Measurements from ENCODE around the gene CACNA2D1.

Gene CACNA2D1

GRCh38 chr7:82081644-82082224 lies 361.8 kb downstream of the CACNA2D1 start:
- no peak for DNase-seq

GRCh38 chr7:82080254-82080927 lies 363.2 kb downstream of the CACNA2D1 start:
- no peak for DNase-seq

GRCh38 chr7:82079527-82079926 lies 364.1 kb downstream of the CACNA2D1 start:
- no peak for DNase-seq

GRCh38 chr7:82078807-82079206 lies 364.8 kb downstream of the CACNA2D1 start:
- DNase-seq: no peak

GRCh38 chr7:82071468-82071867 lies 372.1 kb downstream of the CACNA2D1 start:
- DNase-seq: no peak

- no peak for DNase-seq
Measured at GRCh38 chr7:82067628-82068264, 375.8 kb downstream of the CACNA2D1 start.

- no peak for DNase-seq
Measured at GRCh38 chr7:82057476-82057875, 386.1 kb downstream of the CACNA2D1 start.

GRCh38 chr7:82056282-82056681 lies 387.3 kb downstream of the CACNA2D1 start:
- DNase-seq: no peak

- DNase-seq: no peak
Measured at GRCh38 chr7:82054544-82054943, 389.0 kb downstream of the CACNA2D1 start.

- no peak for DNase-seq
Measured at GRCh38 chr7:82053453-82054032, 390.0 kb downstream of the CACNA2D1 start.

GRCh38 chr7:82051601-82052000 lies 392.0 kb downstream of the CACNA2D1 start:
- DNase-seq: no peak

GRCh38 chr7:82050792-82051191 lies 392.8 kb downstream of the CACNA2D1 start:
- DNase-seq: no peak

- DNase-seq: no peak
Measured at GRCh38 chr7:82049891-82050533, 393.6 kb downstream of the CACNA2D1 start.

- DNase-seq: no peak
Measured at GRCh38 chr7:82049442-82049841, 394.1 kb downstream of the CACNA2D1 start.

- DNase-seq: no peak
Measured at GRCh38 chr7:82044497-82045080, 399.0 kb downstream of the CACNA2D1 start.

- no peak for DNase-seq
Measured at GRCh38 chr7:82039621-82040020, 404.0 kb downstream of the CACNA2D1 start.

- no peak for DNase-seq
Measured at GRCh38 chr7:82036146-82036886, 407.3 kb downstream of the CACNA2D1 start.

- DNase-seq: no peak
Measured at GRCh38 chr7:82035456-82035855, 408.1 kb downstream of the CACNA2D1 start.

GRCh38 chr7:82032901-82033300 lies 410.7 kb downstream of the CACNA2D1 start:
- no peak for DNase-seq

GRCh38 chr7:82029236-82029913 lies 414.2 kb downstream of the CACNA2D1 start:
- DNase-seq: no peak

GRCh38 chr7:82028097-82028496 lies 415.5 kb downstream of the CACNA2D1 start:
- DNase-seq: no peak

- DNase-seq: no peak
Measured at GRCh38 chr7:82021713-82022112, 421.9 kb downstream of the CACNA2D1 start.
